GM12891 (cell line): Measurements from ENCODE around the gene ELMO1.

Experiments
- POLR2A ChIP-seq: IDR thresholded peaks from 2 replicates; pipeline ENCODE4 v1.6.1; 2011; ENCODE audit warnings: low read depth, low read length, control low read depth
- POLR2AphosphoS5 ChIP-seq: IDR thresholded peaks from 2 replicates; pipeline ENCODE4 v1.6.1; 2011; ENCODE audit warnings: low read depth, low read length, control low read depth
- POU2F2 ChIP-seq: IDR thresholded peaks from 2 replicates; pipeline ENCODE4 v1.6.1; 2011; ENCODE audit warnings: low read depth, mild to moderate bottlenecking, control low read depth, low read length, moderate library complexity
- SPI1 ChIP-seq: IDR thresholded peaks from 2 replicates; pipeline ENCODE4 v1.6.1; 2011; ENCODE audit warnings: low read depth, low read length, control low read depth
- TAF1 ChIP-seq: IDR thresholded peaks from 2 replicates; pipeline ENCODE4 v1.6.1; 2011; ENCODE audit warnings: low read depth, low read length, control low read depth

DNA sequence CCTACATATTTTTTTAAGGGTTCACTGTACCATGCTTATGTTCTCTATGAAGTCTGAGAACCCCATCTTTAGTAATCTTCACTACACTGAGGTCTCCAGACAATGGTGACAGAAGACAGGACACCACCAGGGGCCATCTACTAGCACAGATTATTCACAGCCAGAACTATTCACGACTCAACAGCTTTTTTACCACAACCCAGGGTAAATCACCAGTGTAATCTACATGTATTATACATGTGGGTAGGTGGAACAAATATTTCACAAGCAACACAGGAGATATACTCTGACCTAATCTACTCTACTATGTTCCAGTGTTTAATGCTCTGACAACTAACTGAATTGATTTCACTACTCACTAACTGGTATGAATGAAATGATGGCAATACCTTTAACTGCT is 136.1 kb downstream of the ELMO1 start:
- no peak for TF ChIP-seq POLR2AphosphoS5
- TF ChIP-seq POLR2A, result no peak
- no peak for TF ChIP-seq TAF1
- TF ChIP-seq POU2F2, result no peak
- TF ChIP-seq SPI1, result no peak
